ENCODE measurements around the gene RNLS.

RNLS gene

DNA sequence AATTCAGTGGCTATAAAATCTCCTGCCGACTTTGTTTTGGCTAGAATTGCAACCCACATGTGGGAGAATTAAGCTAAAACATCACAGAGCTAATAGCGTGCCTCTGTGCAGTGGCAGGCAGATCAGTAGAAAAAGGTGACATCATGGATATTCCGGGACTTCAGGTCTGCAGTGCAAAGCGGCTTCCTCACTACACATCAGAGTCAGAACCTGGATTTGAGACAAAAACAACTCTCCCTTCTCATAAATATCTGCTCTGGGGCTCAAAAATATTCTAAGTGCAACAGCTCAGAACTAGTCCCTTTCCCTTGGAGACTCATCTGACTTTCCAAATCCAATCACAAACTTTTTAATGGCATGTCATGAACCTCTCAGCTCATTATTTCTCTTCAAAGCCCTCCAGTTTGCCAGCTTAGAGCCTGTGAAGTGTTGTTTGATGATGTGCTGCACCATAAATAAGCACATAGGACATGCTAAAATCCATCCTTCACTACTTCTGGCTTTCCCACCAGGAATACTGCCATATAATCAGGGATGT, 337.1 kb downstream of the RNLS start:
- DNase-seq: no peak

DNA sequence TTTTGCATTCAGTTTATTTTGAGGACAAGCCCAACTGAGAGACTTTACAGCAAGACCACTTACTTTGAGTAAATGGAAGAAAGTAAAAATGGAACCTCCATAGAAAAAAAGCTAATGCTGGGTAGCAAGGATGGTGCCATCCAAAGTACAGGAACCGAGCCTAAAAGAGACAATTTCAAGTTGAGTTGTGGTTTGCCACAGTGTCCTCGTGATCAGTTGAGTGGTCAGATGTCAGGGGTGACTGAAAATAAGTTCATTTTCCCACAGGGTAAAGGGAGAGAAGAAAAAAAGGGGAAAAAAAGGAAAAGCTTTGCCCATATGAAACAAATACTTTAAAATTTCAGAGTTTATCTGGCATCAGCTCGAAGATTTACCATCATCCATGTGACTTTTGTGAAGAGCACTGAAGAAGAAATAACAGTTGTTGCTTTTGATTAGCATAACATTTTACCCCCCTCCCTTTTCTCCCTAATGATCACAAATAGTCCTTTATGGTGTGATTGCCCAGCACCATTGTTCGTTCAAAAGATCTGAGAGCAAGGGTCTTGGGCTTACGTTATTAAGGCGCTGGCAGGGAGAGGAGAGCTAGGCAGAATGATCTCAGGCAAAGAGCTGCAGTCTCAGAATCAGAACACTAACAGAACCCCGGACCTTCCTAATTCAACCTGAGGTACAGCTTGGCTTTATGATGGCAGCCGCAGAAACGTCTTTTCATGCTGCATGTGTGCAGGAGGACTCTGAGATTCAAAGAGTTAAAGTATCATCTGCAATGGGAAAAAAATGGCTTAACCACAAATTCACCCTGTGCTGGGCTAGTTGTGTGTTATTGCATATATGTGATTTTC, 338.1 kb downstream of the RNLS start:
- no peak for DNase-seq

DNA sequence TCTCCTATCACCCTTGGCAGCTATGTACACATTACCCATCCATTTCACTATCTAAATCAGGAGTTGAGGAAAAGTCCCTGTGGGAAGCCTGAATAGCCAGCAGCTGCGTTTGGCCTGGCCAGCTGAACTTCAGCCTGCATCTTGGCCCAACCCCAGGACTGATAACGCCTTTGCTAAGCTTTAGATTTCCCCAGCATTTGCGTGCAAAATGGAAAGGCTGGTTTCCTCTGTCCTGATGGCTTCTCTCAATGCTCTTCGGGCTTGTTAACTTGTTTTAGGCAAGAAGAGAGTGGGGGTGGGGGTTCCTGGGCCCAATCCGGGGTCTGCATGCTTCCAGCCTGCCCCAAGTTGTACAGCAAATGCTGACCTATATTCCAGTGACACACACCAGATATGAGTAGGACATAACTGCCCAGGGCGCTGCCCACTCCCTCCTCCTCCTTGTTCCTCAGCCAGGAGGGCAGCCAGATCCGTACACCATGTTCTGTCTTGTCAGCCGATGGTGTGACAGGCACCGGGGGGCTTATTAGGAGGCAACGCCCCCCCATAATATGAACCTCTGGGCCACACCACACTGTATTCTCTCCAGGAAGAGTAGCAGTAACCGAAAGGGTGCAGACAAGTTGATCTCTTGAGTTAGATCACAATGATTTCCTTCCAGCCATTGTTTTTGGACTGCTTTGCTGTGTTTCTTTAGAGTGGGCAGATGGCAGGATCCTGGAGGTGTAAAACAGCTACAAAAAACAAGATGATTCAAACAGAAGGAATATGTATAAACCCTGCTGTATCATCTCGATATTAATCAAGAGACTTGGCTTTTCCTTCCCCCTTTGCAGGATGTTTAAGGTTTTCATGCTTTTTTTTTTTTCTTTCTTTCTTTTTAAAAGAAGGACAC, 339.0 kb downstream of the RNLS start:
- no peak for DNase-seq

DNA sequence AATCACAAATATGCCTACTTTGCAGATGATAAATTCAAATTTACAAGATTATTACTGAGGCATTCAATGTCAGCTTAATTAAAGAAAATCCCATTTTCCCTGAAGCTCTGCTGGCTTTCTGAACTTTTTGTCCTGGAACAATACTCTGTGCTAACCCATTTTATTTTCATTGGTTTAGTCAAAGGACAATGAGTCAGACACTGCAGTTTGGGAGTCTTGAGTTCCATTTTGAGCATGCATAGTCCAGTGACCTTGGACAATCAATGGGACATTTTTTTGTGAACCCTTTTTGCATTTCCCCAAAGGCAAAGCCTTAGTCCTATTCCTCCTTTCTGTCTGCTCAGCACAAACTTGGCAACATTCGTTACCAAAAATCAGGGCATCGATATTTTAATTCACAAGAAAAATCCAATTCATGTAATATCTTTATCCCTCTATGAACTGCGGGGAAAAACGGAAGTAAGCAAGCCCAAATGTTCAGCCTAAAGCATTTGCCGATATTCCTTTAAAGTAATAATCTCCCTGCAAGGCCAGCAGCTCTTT, 339.8 kb downstream of the RNLS start:
- DNase-seq: no peak

DNA sequence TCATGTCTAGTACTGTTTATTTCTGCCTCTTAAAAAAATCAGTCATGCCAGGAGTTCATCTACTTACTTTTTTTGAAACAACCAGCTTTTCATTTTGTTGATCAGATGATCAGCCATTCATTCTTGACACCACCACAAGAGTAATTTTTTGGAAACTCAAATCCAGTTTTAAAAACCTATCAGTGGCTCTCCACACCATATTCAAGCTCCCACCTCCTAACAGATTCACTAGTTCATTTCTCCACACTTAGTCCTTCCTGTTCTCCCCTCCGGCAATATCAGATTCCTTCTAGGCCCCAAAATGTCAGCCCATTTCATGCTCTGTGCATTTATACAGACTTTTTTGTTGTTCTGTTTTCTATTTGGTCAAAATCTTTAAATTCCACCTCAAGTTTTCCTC, 341.6 kb downstream of the RNLS start:
- no peak for DNase-seq

DNA sequence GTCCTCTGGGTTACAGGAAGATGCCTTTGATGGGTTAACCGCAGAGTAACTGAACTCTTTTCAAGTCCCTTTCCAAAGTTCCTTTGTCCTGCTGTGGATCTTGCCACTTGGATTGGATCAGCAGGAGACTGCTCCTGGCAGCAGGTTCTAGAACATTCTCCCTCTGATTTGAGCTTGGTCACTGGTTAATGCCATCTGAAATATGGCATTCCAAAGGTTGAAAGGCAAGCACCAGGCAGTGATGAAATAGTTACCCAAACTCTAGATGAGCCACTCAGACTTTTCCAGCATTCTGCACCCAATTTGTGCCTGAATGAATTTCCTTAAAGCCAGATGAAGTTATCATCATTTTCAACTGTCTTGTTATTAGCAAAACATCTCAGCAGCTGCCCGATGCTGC, 343.9 kb downstream of the RNLS start:
- DNase-seq: no peak

DNA sequence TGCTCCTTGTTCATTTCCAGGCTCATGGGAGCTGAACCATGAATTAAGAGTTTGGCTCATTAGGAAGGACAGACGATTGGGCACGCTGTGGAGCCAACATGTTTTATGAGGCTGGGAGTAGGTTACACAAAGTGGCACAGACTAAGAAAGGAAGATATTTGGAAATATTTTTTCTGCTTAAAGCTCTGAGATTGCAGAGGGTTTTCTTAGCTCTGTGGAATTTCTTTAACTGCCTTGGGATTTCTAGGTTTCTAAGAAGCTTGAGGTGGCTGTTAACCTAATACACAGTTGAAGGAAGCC, 344.6 kb downstream of the RNLS start:
- DNase-seq: no peak

DNA sequence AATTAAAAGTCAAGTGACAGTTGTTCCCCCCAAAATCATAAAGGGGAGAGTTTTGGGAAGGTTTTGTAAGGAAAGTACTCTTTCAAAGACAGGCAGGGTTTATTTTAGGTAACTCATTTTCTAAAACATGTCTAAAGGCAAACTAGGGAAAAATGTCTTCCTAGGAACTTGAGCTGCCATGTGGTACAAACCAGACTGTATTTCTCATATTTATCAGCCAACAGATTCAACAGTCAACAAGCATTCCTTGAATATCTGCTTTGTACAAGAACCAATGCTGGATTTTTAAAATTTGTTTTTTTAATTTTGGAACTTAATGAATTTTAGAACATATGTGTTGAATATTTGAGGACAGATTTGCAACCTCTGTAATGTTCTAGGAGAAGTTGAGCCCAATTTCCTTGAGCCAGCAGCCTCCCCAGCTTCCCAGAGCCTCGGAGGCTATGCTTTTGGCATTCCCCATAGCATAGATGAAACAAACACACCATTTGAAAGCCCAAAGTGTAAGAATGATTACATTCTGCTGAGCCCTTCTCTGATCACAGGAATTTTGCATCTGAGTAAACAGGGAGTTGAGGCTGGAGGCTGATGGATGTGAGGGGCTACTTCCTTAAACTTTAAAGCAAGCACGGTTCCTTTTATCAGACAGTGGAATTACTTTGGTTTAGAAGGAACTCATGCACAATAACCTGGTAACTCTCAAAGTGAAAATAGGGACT, 345.1 kb downstream of the RNLS start:
- no peak for DNase-seq

DNA sequence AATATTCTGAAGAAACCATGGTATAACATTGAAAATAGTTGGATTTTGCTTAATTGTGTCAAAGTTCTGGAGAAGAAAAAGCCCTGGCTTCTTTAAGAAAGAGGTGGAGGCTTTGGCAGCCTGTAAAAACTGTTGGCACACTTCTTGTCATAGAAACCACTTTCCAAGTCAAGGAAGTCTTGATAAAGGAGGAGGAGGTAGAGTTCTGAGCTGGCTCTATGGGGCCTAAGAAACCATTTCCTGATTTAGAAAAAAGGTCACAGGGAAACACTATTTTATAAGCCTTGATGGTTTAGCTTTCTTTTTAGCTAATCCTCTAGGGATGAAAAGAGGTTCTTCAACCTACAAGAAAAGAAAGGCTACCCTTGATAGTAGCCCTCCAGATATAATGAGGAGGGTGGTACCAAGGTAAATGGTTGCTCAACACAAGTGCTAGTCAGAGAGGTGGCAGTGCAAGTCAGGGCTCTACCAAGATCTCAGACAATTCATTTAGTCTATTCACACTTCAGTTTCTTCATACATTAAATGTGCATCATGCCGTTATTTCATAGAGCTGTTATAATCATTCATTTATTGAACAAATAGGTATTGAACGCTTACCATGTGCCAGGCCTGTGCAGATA, 346.9 kb downstream of the RNLS start:
- DNase-seq: no peak

DNA sequence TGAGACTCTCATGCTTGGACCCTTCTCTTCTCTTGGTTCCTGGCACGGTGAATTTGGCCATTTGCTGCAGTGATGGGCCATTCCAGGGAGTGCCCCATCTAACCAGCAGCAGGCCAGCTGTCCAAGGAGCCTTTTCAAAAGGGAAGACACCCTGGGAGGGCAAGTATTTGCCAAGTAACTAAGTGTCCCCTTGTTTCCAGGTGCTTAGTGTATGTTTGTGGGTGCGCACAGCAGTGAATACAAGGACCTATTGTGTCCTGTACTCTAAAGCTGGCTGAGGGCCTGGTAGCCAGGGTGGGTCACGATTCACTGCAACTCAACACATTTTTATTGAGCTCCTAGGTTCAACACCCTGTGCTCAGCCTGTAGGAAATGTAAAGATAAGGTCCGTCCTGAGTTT, 348.8 kb downstream of the RNLS start:
- DNase-seq: no peak

DNA sequence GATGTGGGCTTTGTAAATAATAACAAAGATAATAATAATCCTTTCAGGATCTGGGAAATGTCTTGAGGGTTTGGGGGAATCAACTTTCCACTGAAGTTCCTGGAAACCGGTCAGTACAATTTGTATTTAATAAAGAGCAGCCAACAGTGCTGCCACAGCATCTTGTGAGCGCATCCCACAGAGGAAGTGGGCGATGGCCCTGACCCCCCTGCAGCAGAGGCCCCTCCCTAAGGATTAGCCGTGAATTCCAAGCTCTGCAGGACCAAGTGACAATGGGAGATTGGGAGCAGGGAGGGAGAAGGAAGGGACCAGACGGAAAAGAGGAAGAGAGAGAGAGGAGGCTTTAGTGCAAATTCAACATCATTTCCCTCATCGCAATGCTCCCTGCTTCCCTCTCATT, 349.2 kb downstream of the RNLS start:
- no peak for DNase-seq

DNA sequence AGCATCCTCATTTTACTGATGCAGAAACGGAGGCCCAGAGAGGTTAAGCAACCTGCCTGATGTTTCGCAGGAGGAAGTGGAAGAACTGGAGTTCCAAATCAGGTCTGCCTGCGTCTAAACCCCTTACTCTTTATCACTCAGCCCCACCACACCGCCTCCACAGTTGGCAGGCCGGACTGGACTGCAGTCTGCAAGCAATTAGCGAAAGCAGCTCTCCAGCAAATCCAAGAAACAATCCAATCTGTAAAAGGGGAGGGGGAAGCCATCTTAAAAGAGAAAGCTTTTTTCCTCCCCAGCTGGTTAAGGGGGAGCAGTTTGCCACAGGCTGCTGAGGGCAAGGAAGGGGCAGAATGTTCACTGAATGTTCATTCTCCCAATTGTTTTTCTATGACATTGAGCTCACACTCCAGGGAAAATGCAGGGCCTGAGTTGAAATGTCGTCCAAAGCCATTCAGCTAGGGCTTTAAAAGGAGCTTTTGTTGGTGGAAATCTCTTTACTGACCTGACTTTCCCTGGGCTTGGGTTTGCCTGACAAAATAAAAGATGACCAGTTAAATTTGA, 350.1 kb downstream of the RNLS start:
- no peak for DNase-seq

DNA sequence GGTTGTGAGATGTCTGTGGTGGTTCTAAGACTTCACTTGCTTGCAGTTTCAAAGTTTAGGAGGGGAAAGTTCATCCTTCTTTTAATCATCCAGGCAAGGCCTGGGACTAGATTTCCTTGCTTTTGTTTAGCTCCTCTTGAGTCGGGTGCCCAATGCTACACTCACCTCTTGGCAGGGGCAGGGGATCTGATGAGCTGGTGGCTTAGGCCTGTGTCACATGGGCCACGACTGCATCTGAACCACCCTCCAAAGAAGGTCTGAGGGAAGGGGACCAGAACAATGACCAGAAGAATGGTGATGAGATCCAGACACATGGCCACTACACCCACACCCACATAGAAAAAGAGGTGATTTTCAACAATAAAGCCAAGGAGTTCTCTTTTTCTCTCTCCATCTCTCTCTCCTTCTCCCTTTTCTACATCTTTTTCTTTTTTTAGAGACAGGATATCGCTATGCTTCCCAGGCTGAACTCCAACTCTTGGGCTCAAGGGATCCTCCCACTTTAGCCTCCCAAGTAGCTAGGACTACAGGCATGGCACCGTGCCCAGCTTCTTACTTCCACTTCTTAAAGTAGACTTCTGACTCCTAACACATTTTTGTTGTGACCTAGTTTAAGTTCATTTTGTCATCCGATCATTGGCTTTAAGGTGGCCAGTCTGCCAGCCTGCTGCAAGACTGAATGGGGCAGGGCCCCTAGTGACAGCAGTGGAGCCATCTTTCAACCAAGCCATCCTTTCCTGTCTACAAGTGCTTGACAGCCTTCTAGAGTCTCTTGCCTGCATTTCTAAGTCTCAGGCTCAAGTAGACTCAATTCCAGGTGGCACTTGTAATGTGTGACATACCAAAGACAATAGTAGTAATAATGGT, 350.9 kb downstream of the RNLS start:
- DNase-seq: no peak

DNA sequence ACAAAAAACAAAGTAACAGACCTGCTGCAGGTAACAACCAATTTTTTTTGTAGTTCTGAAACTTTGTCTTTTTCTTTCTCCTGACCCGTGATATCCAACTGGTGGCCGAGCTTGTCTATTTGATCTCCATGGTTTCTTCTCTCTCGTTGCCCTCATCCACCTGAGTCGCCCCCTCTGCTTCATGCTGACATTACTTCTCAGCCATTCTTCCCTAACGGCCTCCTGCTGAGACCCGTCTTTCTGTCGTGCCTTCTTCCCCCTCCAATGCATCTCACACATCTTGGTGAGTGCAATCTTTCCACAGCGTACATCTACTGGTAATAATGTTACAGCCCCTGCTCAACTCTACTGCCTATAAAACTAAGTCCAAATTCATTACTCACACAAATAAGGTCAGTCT, 352.9 kb downstream of the RNLS start:
- DNase-seq: no peak

DNA sequence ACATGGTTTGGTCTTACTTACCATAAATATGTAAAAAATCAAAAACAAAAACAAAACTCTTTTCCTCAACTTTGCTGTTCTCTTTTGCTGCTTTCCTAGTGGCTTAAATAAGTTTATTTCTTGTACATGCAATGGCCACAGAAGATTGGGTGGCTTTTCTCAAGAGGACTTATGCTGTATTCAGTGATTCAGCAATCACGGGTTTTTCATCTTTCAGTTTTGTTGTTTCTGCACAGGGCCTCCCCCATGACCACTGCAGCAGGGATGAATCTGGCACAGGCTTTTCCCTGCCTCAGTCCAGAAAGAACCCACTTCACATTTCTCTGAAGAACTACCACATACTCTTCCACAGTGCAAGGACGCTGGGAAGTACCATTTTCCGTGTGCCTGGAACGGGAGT, 355.0 kb downstream of the RNLS start:
- DNase-seq: no peak

DNA sequence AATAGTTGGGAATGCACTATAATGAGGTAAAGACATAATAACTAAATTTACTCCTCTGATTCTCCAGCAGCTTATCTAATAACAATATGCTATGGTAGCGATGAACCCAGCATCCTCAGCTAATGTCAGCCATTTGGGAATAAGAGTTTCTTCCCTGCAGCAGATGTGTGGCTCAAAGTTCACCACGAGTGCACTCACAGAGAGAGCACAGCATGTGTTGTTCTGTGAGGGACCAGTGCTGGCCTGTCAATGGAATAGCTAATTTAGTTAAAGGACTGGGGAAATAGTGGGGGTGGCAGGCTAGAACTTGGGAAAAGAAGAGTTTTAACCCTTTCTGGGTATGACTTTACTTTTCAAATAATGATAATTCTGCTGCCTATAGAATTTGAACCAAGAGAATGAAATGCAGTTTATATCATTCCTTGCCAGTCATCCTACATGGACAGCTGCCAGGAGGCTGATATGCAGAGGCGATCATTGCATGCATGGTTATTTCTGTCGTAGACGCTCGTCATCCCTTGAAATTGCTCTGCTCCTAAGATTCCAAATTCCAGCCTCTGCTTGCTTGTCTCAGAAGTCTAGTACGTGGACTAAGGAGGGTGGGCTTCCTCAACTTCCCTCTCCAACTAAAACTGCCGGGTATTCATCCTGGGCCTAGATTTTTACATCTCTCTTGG, 355.6 kb downstream of the RNLS start:
- DNase-seq: no peak

DNA sequence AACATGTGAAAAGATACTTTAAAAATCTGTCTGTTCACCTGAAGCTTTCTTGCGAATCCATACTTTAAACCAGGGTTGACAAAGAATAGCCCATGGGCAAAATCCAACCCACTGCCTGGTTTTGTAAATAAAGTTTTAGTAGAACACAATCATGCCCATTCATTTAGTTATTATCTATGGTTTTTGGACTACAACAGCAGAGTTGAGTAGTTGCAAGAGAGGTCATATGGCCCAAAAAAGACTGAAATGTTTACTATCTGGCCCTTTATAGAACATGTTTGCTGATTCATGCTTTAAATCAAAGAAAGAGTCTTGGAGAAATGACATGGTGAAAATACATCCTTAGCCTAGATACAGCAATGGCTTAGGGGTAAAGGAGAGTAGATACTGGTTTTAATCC, 356.2 kb downstream of the RNLS start:
- DNase-seq: no peak

DNA sequence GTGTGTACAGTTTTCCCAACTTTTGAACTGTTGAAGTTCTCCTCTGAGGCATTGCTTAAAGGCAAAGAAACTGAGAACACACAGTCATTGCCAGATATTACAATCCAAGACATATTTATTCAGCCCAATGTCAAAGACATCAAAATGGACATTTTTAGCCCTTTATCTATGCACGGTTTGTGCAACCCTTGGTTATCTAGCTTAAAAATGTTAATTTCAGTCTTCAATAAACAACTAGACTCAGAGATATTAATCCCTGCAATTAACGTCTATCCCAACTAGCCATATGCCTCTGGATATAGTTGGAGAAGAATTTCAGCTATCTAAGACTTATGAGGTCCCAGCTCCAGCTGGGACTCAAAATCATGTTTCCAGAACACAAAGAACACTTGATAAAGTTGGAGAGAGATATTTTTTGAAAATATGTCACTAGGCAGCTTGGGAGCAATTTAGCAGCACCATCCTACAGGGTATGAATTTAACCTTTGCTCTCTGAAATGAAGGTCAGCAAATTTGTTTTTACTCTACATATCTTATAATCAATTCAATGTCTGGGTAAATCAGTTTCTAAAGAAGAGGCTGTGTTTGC, 357.0 kb downstream of the RNLS start:
- no peak for DNase-seq

Measured in NCI-H1930 (cell line).